NK-92 (cell line): ENCODE results near the gene DDR1.
"Not testable (repeated sequence)": the region's sequence is repeated elsewhere in the genome, so short reads cannot be mapped to it uniquely, and the experiment has no call there.

Experiments used
- DNase-seq: peaks from one replicate; lab custom pipeline; 2025; ENCODE audit not compliant: unreplicated experiment; lab: John Stamatoyannopoulos, UW

DDR1 gene

DNA sequence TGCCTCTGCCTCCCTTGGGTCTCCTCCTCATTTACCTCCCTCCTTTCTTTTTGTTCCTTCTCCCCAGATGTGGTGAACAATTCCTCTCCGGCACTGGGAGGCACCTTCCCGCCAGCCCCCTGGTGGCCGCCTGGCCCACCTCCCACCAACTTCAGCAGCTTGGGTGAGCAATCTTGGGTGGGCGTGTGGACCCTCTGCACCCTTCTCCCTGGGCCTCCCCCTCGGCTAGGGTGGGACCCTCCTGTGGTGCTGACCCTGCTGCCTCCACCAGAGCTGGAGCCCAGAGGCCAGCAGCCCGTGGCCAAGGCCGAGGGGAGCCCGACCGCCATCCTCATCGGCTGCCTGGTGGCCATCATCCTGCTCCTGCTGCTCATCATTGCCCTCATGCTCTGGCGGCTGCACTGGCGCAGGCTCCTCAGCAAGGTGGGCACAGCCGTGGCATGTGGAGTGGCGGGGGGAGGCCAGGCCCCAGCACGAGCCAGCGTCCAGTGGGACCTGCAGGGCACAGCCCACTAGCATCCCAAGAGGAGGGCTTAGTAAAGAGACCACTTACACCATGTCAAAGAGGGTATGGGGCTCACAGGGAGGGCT is 8.8 kb downstream of the DDR1 start:
- DNase-seq = no peak

DNA sequence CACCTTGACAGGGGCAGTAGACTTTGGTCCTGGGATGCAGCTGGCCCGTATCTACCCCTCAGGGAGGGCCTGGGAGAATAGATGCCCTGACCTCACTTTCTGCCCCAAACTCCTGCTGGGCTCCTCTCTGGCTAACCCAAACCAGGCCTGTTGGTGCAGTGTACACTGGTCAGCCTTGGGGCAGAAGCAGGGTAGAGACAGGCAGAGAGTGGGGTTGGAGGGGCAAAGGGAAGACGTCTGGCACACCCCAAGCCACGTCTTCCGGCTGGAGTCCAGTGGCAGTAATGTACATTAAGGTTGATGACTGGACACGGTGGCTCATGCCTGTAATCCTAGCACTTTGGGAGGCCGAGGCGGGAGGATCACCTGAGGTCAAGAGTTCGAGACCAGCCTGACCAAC is 9.3 kb downstream of the DDR1 start:
- no peak for DNase-seq

DNA sequence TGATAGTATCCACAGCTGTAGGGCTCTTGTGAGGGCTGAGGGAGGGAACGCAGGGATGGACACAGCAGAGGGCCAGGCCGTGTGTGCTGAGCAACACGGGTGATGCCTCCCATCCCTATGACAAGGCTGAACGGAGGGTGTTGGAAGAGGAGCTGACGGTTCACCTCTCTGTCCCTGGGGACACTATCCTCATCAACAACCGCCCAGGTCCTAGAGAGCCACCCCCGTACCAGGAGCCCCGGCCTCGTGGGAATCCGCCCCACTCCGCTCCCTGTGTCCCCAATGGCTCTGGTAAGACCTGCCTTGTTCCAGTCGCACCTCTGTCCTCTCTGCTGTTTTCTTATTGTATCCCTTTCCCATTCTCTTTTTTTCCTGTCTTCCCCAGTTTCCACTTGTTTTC is 10.1 kb downstream of the DDR1 start:
- DNase-seq = no peak

DNA sequence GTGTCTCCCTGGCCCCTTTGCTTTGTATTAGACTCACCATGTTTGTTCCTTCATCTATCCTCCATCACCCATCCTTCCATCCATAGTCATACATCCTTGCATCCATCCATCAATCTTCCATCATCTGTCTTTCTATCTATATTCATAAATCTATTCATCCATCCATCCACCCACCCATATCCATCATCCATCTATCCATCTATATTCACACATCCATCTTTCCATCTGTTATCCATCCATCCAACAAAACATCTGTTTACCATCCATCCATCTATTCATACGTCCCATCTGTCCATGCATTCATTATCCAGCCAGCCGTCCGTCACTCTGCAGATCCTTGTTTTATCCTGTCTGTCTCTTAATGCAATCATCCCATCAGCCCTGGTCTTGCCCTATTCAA is 10.6 kb downstream of the DDR1 start:
- no peak for DNase-seq

DNA sequence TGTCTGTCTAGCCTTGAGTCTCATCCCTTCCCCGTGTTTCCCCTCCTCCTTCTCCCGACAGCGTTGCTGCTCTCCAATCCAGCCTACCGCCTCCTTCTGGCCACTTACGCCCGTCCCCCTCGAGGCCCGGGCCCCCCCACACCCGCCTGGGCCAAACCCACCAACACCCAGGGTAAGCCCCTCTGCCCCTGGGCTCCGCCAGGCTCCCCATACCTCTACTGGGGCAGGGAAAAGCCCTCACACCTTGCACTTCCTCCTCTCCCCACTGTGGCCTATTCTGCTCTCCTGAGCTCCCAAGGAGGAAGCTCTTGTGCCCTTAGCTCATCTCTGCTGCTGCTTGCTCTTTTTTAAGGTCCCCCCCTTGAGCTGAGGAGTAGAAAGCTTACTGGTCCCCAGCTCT is 11.0 kb downstream of the DDR1 start:
- no peak for DNase-seq

GRCh38 chr6:30896541-30896940 is 12.2 kb downstream of the DDR1 start:
- DNase-seq = no peak

DNA sequence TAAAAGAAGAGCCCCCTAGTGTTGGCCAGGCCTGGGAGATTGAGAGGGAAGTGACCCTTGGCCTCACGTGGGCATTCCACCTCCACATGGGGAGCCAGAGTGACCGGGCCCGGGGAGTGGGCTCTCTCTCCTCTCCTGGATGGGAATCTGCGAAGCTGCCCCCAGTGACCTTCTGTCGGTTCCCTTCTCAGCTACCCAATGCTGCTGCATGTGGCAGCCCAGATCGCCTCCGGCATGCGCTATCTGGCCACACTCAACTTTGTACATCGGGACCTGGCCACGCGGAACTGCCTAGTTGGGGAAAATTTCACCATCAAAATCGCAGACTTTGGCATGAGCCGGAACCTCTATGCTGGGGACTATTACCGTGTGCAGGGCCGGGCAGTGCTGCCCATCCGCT is 13.6 kb downstream of the DDR1 start:
- DNase-seq = no peak

- no peak for DNase-seq
Observed at GRCh38 chr6:30898750-30899360, 14.5 kb downstream of the DDR1 start.

DNA sequence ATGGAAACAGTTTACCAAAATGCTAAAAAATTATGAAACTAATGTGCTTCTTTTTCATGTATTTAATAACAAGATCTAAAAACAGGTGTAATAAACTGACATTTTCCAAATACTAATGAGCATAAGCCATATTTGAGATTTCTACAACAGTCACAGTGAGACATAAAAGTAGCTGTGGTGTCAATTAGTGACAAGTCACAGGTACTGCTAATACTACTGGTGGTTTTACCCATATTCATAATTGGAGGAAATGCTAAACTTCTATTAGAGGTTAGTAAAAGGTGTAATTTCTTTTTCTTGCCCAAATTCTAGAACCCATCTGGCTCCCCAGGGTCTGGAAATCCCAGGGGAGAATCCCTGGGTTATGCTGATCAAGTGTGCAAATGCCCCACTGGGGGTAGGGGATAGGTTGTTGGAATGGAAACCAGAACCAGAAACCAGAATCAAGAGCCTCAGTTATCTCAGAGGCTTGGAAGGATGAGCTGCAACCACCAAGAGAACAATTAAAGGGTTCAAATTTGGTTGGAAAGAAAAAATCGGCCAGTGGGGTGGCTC is 16.6 kb downstream of the DDR1 start:
- no peak for DNase-seq

DNA sequence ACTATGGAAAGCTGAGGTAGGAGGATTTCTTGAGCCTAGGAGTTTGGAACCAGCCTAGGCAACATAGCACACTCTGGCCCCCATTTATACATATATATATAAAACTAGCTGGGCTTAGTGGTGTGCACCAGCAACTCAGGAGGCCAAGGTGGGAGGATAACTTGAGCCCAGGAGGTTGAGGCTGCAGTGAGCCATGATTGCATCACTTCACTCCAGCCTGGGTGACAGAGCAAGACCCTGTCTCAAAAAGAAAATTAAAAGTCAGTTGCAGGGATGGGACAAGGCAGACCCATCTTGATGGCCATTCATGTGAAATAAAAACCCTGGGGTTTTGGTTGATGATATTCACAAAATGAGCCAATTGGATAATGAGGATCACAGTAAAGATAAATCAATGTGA is 17.1 kb downstream of the DDR1 start:
- no peak for DNase-seq

DNA sequence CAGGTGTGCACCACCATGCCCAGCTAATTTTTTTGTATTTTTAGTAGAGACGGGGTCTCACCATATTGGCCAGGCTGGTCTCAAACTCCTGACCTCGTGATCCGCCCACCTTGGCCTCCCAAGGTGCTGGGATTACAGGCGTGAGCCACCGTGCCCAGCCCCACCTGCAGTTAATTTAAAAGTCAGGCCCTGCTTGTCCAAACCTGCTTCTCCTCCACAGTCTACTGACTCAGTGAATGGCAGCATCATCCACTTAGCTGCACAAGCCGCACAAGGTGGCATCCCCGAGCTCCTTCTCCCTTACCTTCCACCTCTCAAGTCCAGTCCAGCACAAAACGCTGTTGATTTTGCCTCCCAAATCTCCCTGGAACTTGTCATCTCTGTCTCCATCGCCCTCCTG is 17.9 kb downstream of the DDR1 start:
- DNase-seq = not testable (repeated sequence)

- no peak for DNase-seq
Observed at GRCh38 chr6:30902709-30903108, 18.4 kb downstream of the DDR1 start.

- no peak for DNase-seq
Observed at GRCh38 chr6:30903236-30903635, 18.9 kb downstream of the DDR1 start.

GRCh38 chr6:30907290-30907757 is 23.0 kb downstream of the DDR1 start:
- not testable (repeated sequence) for DNase-seq

DNA sequence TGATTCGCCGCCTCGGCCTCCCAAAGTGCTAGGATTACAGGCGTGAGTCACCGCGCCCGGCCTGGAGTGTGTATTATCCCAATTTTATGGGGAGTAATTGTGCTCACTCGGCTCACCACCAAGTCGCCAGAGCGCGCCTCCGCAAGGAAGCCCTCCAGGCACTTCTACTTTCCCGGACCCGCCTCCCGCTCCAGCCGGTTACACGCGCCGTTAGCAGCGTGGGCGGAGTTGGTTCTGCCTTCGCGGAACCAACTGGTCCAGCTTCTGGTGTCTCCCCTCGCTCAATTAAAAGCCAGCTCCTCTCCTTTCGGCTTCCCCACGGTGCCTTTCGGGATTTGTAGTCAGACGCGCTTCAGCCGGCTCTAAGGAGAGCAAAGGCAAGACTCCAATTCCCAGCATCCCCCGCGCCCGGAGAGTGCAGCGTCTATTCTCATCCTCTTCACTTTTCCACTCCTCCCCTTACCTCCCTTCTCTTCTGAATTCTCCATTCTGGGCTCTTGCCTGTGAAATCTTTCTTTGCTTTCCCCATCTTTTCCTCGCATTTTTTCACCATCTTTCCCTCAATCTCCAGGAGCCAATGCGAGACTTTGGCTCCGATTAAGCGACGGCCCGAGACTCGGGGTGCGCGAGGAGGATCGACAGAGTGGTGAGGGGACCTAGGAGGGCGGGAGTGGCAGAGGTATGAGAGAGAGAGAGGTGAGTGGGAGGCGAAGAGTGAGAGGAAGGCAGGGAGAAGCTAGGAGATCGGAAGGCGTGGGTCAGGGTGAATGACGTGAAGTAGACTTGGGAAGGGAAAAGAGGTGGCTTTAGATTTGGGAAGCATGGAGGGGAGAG is 23.7 kb downstream of the DDR1 start, which contains the start of gene GTF2H4:
Gene GTF2H4, plus strand, starts transcription at position 450 of the 834 bp plus-strand sequence.
- peak; percentile 54 for DNase-seq

- no peak for DNase-seq
Observed at GRCh38 chr6:30908700-30909099, 24.4 kb downstream of the DDR1 start.

DNA sequence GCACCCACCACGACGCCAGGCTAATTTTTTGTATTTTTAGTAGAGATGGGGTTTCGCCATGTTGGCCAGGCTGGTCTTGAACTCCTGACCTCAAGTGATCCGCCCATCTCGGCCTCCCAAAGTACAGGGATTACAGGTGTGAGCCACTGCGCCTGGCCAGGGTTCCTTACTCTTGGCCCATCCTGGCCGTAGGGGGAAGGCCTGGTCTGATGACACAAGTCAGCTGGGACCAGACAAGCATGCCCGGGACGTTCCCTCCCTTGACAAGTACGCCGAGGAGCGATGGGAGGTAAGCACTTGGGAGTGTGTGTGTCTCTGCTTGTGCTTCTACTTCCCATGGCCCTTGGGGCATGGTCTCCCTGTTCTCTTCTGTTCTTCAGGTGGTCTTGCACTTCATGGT is 26.2 kb downstream of the DDR1 start:
- DNase-seq = not testable (repeated sequence)

DNA sequence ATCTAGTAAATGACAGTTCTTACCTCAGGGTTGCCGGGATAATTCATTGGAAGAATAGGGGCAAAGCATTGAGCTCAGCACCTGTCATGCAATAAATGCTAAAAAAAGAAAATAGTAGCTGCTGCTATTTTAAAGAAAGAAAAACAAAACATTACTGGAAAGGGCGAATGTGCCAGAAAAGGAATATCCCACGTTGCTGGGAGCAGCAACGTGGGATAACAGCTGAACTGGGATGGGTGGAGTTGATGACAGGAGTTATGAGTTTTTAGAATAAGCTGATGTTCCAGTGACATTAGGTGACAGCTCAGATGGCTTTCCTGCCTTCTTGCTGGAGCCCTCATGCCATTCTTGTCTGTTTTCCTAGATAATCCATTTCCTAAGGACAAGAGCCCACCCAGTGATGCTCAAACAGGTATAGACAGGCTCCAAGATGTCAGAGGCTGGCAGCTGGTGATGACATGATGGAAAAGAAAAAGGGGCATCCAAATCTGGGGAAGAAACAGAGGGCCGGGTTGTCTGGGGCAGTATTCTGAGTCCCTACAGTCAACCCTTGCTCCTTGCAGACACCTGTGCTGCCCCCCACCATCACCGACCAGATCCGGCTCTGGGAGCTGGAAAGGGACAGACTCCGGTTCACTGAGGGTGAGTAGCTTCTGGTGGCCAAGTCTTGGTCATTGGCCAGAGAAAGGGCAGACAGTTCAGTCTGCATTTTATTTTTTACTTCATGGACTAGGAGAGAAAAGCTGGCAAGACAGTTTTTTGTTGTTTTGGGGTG is 28.6 kb downstream of the DDR1 start:
- DNase-seq = no peak

GRCh38 chr6:30913721-30914075 is 29.4 kb downstream of the DDR1 start:
- DNase-seq = no peak

DNA sequence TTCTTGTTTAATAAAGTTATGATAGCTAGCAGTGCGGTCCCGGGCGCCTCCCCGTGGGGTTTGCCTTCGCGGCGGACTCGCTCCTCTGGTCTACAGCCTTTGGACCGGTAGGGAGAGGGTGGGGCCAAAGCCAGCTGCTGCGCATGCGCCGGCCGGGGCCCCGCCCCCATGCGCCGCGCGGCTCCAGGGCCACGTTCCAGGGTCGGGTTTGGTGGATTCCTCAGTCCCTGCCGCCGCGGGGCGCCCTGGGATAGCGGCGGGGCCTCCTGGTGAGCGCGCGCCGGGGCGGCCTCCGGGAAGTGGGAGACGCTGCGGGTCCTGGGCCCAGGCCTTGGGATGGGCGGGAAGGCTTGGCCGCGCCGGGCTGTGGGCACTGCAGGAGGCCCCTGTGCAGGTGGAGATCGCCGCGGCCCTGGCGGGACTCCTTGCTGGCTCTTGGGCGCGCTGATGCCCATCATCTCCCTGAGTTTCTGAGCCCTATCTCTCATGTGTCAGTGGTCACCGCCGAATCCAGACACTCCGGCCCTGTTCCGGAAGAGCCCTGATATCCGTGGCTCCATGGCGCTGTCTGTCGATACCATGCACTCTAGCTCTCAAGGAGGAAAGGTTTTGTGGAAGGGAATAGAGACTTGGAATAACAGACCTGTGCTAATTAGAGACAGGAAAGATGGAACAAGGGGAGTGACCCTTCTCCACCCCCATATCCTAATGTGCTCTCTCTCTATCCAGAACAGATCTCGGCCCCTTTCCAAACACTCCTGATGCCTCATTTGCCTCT is 29.9 kb downstream of the DDR1 start, which contains the start of gene VARS2:
Gene VARS2, plus strand, starts transcription at position 163 of the 778 bp plus-strand sequence. Its CDS starts 599 bp downstream, at position 762.
- DNase-seq = no peak
